Measurements from ENCODE around the gene SUN5. TPM values are rescaled to one million over a fixed set of nuclear protein-coding genes. Genes with fewer than 3 reads are reported as not detected.

Gene SUN5
- total RNA-seq, 1 donor from 2014 or later: not detected

DNA sequence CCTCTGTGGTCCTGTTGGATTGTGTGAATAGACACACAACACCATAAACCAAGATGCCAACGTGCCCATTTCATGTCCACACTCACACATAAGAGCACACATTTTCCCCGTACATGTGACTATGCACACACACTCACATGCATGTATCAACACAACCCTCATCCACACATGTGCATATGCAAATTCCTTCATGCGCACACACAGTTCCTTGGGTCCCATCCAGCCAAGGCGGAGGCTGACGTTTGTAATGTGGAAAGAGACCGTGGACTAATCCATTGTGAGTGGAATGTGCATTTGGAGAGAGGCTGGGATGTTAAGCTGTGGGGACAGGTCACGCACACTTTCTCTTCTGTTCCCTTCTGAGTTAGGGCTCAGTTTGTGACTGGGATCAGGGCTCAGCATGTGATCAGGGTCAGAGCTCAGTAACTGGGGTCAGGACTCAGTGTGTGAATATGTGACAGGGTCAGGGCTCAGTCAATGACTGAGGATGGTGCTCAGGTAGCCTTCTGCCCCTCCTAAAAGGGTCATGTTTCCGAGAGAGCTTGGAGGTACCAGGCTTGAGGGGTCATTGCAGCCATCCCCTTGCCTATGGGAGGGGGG is 2.6 kb upstream of the SUN5 start:
- Mint-ChIP-seq H3K27me3 (no peaks in the 10 kb centered on the region), H3K4me3 (no peak overlapping the region), H3K4me1 (no peaks in the 10 kb centered on the region), H3K9me3 (peaks cover 3% of the 10 kb centered on the region), H3K27ac (no peak overlapping the region), H3K36me3 (ENCODE audit: low read depth) (no peaks in the 10 kb centered on the region)
- intact Hi-C loops (cut with micrococcal nuclease): loop anchor here (5.0 kb wide), 1 partner anchor 35 kb away; no protein-coding TSS in a partner anchor
- TF ChIP-seq, protein P1, sequence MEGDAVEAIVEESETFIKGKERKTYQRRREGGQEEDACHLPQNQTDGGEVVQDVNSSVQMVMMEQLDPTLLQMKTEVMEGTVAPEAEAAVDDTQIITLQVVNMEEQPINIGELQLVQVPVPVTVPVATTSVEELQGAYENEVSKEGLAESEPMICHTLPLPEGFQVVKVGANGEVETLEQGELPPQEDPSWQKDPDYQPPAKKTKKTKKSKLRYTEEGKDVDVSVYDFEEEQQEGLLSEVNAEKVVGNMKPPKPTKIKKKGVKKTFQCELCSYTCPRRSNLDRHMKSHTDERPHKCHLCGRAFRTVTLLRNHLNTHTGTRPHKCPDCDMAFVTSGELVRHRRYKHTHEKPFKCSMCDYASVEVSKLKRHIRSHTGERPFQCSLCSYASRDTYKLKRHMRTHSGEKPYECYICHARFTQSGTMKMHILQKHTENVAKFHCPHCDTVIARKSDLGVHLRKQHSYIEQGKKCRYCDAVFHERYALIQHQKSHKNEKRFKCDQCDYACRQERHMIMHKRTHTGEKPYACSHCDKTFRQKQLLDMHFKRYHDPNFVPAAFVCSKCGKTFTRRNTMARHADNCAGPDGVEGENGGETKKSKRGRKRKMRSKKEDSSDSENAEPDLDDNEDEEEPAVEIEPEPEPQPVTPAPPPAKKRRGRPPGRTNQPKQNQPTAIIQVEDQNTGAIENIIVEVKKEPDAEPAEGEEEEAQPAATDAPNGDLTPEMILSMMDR (IDR thresholded peaks at IDR 0.05): no peak
- ATAC-seq (ENCODE audit: low read depth) (no peak), DNase-seq (no peak)
- CTCF ChIA-PET: no interaction called here
- POLR2A ChIA-PET: no interaction called here

DNA sequence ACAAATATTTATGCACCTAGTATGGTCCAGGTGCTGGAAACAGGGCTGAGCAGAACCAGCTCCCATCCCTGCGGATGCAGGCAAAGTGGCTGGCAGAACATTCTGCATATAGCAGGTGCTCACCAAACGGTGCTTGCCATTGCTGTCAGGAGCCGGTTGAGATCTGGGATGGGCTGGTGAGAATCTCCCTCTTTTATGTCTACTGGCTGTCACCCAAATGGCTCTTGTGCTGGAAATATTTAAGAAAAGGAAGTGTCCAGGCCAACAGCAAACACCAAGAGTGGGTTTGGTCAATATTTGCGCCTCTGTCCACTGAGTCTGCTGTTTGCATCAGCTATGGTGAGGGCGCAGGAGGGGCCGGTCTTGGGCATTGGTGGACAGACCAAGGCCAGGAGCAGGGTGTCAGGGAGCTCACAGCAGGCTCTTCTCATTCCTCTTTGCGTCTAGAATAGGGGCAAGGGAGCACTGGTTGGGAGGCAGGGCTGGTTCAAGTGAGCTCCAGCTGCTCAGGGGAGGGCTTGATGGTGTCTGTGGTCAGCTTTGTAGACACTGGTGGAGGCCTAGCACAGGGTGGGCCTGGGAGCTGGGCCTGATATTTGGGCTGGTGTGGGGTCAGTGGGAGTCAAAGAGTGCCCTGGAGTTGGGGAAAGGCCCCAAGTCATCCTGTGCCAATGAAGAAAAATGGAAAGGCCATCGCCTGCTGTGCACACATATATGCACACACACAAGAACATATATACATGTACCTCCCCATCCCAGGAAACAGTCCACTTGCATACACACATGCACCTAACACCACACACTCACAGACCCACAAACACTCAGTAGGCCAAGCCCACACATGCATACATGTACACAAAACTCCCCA is 1.9 kb upstream of the SUN5 start:
- CTCF ChIA-PET: no interaction called here
- Mint-ChIP-seq H3K4me1 (no peaks in the 10 kb centered on the region), H3K36me3 (ENCODE audit: low read depth) (no peaks in the 10 kb centered on the region), H3K27me3 (no peaks in the 10 kb centered on the region), H3K4me3 (no peak overlapping the region), H3K27ac (no peak overlapping the region), H3K9me3 (peaks cover 3% of the 10 kb centered on the region)
- TF ChIP-seq, protein P1 (IDR thresholded peaks at IDR 0.05): no peak
- intact Hi-C loops (cut with micrococcal nuclease): loop anchor here (1.0 to 5.0 kb wide), 2 partner anchors 34 to 104 kb away; no protein-coding TSS in a partner anchor
- DNase-seq: no peak
- ATAC-seq (ENCODE audit: low read depth): no peak
- POLR2A ChIA-PET: no interaction called here

DNA sequence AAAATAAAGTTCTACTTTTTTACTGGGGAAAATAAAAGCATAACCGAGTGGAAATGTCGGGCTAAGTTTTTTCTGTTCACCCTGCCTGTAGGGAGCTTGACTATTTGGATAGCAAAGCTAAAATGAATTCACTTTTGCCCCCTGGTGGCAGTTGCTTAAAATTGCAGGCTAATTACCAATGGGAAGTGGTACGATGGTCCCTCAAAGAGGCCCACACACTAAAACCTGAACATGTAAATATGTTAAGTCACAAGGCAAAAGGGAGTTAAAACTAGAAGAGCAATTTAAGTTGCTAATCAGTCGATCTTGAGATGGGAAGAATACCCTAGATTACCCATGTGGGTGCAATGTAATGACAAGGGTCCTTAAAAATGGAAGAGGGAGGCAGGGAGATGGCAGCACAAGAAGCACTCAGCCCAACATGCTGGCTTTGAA is 916 bp upstream of the SUN5 start:
- no peak for ATAC-seq (ENCODE audit: low read depth)
- TF ChIP-seq, protein P1 (IDR thresholded peaks at IDR 0.05): no peak
- intact Hi-C loops (cut with micrococcal nuclease): loop anchor here (1.0 to 5.0 kb wide), 2 partner anchors 33 to 103 kb away; no protein-coding TSS in a partner anchor
- peaks cover 3% of the 10 kb centered on the region for H3K9me3 Mint-ChIP-seq
- DNase-seq: no peak
- H3K27me3 Mint-ChIP-seq: no peaks in the 10 kb centered on the region
- H3K4me1 Mint-ChIP-seq: peaks cover under 1% of the 10 kb centered on the region
- ChIA-PET CTCF (interaction anchor here (2.3 kb wide), 1 partner anchor 104 kb away, joined by 14 read pairs; no protein-coding TSS in a partner anchor), POLR2A (no interaction called here)
- no peaks in the 10 kb centered on the region for H3K36me3 Mint-ChIP-seq (ENCODE audit: low read depth)
- no peak overlapping the region for H3K4me3 Mint-ChIP-seq
- no peak overlapping the region for H3K27ac Mint-ChIP-seq

GRCh38 chr20:33002087-33002808 is 2.0 kb downstream of the SUN5 start:
- no peak for ATAC-seq (ENCODE audit: low read depth)
- POLR2A ChIA-PET: no interaction called here
- intact Hi-C loops (cut with micrococcal nuclease): no loop called here
- Mint-ChIP-seq H3K36me3 (ENCODE audit: low read depth) (no peaks in the 10 kb centered on the region), H3K9me3 (peaks cover 3% of the 10 kb centered on the region), H3K27ac (no peak overlapping the region), H3K27me3 (no peaks in the 10 kb centered on the region), H3K4me3 (no peak overlapping the region), H3K4me1 (peaks cover 8% of the 10 kb centered on the region)
- TF ChIP-seq, protein P1 (IDR thresholded peaks at IDR 0.05): no peak
- CTCF ChIA-PET: interaction anchor here (1.7 kb wide), 1 partner anchor 100 kb away, joined by 5 read pairs; no protein-coding TSS in a partner anchor
- no peak for DNase-seq
